ENCODE results near the gene CENPN. TPM values are rescaled to one million over a fixed set of nuclear protein-coding genes. Genes with fewer than 3 reads are reported as not detected.
A peak's percentile ranks its signal among the peaks of the same experiment; 100 is the strongest.

Gene CENPN
- total RNA-seq, 1 experiment from 2014 or later, result 68.9 TPM

DNA sequence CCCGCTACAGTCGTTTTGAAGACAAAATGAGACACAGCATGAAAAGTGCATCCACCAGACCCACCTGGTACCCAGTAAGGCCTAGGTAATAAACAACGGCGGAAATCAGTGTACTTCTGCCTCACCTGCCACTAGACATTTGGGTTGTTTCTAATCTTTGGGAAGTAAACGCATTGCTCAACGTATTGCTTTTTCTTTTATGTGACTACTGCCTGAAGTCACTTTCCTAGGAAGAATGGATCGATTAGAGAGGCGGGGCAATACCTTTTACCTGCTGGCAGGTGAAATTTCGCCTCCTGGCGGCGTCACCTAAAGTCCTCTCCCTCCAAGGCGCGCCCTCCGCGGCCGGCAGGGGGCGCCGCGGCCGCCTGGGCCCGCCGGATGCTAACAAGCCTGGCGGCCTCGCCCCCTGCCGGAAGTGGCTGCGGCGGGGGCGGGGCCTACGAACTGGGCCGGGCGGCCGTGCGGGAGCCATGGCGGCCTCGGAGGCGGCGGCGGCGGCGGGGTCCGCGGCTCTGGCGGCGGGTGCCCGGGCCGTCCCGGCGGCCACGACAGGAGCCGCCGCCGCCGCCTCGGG, 28.5 kb downstream of the CENPN start, which contains the start of gene ATMIN:
Gene ATMIN, plus strand, starts transcription at position 445 of the 577 bp plus-strand sequence. Its CDS starts 29 bp downstream, at position 474.
- Histone ChIP-seq H4K20me1 (ENCODE audit: insufficient read depth) (peaks cover 5% of the 10 kb centered on the region; the same call in 1 of the 2 replicates), H3K9me3 (ENCODE audit: insufficient read depth, low read depth) (no peaks in the 10 kb centered on the region), H3F3A (ENCODE audit: insufficient read depth, low read depth) (no peaks in the 10 kb centered on the region), H3K27ac (peak within 1 kb of the TSS; percentile 24; the same call in 1 of the 2 replicates), H3K4me2 (peak within 1 kb of the TSS; percentile 97), H2AFZ (peak within 1 kb of the TSS; percentile 87), H3K27me3 (ENCODE audit: insufficient read depth, low read depth) (no peaks in the 10 kb centered on the region), H3K36me3 (ENCODE audit: low read depth) (peaks cover 10% of the 10 kb centered on the region; the same call in 1 of the 2 replicates), H3K4me3 (peak within 1 kb of the TSS; percentile 91), H3K79me2 (ENCODE audit: low read depth) (peaks cover 43% of the 10 kb centered on the region), H3K9me2 (ENCODE audit: insufficient read depth) (no peaks in the 10 kb centered on the region), H3K4me1 (replicated peaks; ENCODE audit: insufficient read depth) (peaks cover 16% of the 10 kb centered on the region)
- TF ChIP-seq CTCF (conservative IDR thresholded peaks at IDR 0.05), result peak; percentile 84
- no peak for TF ChIP-seq EZH2 (IDR thresholded peaks at IDR 0.05; ENCODE audit: low read depth)
- CTCF ChIA-PET, result interaction anchor here (0.6 to 1.0 kb wide), 7 partner anchors 10 to 1170 kb away, joined by 3 to 6 read pairs (median 4); no protein-coding TSS in a partner anchor
- POLR2A ChIA-PET (ENCODE audit: unreplicated experiment), result interaction anchor here (0.6 kb wide), 1 partner anchor 367 kb away, joined by 5 read pairs; no protein-coding TSS in a partner anchor
- no TSS peak for BruUV-seq (replicated peaks)
- DNase-seq, result peak; percentile 76 to 85
- intact Hi-C loops (cut with micrococcal nuclease; ENCODE audit: unreplicated experiment), result loop anchor here (1.0 to 10.0 kb wide), 6 partner anchors 41 to 702 kb away; partner anchors contain the start of gene GAN

DNA sequence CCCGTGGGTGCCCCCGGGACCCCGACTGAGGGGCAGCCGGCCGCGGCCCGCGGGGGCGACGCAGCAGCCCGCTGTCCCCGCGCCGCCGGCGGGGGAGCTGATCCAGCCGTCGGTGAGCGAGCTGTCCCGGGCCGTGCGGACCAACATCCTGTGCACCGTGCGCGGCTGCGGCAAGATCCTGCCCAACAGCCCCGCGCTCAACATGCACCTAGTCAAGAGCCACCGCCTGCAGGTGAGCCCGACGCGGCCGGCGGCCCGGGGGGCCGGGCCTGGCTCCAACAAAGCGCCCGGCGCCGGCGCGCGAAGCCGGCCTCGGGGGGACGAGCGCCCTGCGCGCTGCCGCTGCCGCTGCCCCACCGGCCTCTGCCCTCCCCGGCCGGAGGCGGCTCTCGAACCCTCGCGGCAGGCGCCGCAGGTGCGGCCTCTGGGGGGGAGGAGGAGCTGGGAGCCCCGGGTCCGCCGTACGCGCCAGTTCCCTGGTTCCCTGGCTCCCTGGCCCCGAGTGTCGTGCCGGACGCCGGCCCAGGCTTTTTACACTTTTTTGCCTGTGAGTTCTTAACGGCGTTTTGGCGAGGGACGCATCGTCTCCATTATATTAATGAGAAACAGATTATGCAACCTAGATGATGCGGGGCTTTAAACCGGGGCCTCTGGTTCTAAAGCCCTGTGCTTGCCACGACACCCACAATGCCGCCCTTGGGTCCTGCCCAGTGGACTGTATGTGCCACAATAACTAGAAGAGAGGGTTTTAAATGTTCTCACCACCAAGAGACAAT, 29.1 kb downstream of the CENPN start:
- intact Hi-C loops (cut with micrococcal nuclease; ENCODE audit: unreplicated experiment), result loop anchor here (1.0 to 10.0 kb wide), 6 partner anchors 40 to 701 kb away; partner anchors contain the start of gene GAN
- H3F3A ChIP-seq (ENCODE audit: insufficient read depth, low read depth), result no peaks in the 10 kb centered on the region
- peak in 1 of 2 experiments; percentile 18 for DNase-seq

More for the DNA sequence above, 29.1 kb downstream of the CENPN start:
- H3K27ac ChIP-seq, result peak overlapping the region; percentile 24; the same call in 1 of the 2 replicates
- no peaks in the 10 kb centered on the region for H3K27me3 ChIP-seq (ENCODE audit: insufficient read depth, low read depth)
- peaks cover 45% of the 10 kb centered on the region for H3K79me2 ChIP-seq (ENCODE audit: low read depth)
- H3K9me2 ChIP-seq (ENCODE audit: insufficient read depth), result no peaks in the 10 kb centered on the region
- no TSS peak for BruUV-seq (replicated peaks)
- ChIA-PET POLR2A (ENCODE audit: unreplicated experiment) (interaction anchor here (0.6 kb wide), 4 partner anchors 57 to 251 kb away, joined by 3 to 21 read pairs (median 4); partner anchors contain the start of gene BCO1), CTCF (interaction anchor here (0.6 to 1.0 kb wide), 7 partner anchors 10 to 1171 kb away, joined by 3 to 6 read pairs (median 4); no protein-coding TSS in a partner anchor)
- no peaks in the 10 kb centered on the region for H3K9me3 ChIP-seq (ENCODE audit: insufficient read depth, low read depth)
- H3K4me3 ChIP-seq, result peak overlapping the region; percentile 91
- peak overlapping the region; percentile 87 for H2AFZ ChIP-seq
- H3K4me1 ChIP-seq (replicated peaks; ENCODE audit: insufficient read depth), result peaks cover 16% of the 10 kb centered on the region
- H4K20me1 ChIP-seq (ENCODE audit: insufficient read depth), result peaks cover 6% of the 10 kb centered on the region; the same call in 1 of the 2 replicates
- TF ChIP-seq CTCF (conservative IDR thresholded peaks at IDR 0.05) (0 out of 2 replicates have a peak, but pooled peaks have one; percentile 13), EZH2 (IDR thresholded peaks at IDR 0.05; ENCODE audit: low read depth) (no peak)
- H3K36me3 ChIP-seq (ENCODE audit: low read depth), result peaks cover 12% of the 10 kb centered on the region
- H3K4me2 ChIP-seq, result peak overlapping the region; percentile 97

Measured in PC-9 (cell line).